ENCODE measurements around the gene TRRAP.

TRRAP gene

DNA sequence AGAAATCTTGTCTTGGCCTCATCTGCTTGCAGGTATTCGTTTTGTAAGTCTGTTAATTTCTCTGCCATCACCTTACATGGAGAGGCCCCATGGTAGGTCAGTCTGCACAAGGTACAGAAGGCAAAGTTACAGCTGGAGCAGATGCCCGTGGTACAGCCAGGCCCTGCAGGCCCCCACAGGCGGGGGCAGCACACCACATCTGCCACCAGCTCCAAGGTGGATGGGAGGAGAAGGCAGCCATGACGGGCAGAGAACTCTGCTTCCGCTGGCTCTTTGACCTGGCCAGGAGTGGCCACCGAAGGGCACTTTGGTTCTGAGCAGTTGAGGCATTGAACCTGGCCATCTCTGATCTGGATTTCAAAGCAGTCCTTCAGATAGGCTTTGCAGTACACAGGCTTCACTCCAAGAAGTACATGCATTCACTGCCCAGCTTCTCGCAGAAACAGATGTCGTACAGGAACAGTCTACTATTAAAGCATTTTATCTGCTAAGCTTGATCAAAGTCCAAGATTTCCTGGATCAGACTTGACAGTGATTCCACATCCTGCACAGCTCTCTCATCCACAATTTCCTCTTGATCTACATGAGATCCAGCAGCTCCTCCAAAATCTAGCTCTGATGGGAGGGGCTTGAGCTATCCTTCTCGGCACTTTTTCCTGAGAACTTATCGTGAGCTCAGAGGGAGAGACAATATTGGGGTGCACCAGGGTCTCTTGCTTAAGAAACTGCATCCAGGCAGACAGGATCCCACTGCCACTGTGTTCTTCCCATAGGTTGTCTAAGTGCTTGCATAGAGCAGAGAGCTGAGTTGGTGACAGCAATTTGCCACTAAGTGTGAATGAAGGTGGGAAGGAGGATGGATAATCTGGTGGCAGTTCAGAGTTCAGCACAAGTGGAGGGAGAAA lies 120.7 kb downstream of the TRRAP start:
- no peak overlapping the region for H3K4me3 ChIP-seq (ENCODE audit: low read depth, low read length)
- no peak for DNase-seq (ENCODE audit: low read depth)

DNA sequence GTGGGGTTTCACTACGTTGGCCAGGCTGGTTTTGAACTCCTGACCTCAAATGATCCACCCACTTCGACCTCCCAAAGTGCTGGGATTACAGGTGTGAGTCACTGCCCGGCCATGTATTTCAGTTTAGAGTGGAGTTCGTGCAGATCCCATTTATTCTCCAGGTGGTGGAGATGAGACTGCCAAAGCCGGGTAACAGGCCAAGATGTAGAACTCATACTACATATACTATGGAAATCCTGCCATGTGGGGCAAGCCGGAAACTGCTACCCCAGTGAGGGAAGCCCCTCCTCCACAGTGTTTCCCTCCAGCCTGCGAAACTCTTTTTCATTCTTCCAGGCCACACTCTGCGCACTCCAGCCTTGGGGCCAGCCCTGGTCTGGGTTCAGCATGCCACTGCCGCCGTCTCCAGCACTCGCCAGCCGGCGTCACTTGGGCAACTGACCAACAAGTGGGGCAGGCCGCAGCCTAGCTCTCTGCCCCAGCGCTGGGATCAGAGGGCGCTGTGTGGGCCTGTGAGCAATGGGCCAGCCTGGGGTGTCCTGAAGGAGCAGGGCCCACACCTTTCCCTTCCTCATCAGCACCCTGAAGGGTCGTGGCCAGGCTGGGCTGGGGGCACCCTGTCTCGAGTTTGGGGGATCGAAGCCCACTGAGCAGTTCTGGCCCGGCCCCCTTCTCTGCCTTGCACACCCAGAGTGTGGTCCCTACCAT lies 122.0 kb downstream of the TRRAP start:
- H3K4me3 ChIP-seq (ENCODE audit: low read depth, low read length): no peak overlapping the region
- no peak for DNase-seq (ENCODE audit: low read depth)

DNA sequence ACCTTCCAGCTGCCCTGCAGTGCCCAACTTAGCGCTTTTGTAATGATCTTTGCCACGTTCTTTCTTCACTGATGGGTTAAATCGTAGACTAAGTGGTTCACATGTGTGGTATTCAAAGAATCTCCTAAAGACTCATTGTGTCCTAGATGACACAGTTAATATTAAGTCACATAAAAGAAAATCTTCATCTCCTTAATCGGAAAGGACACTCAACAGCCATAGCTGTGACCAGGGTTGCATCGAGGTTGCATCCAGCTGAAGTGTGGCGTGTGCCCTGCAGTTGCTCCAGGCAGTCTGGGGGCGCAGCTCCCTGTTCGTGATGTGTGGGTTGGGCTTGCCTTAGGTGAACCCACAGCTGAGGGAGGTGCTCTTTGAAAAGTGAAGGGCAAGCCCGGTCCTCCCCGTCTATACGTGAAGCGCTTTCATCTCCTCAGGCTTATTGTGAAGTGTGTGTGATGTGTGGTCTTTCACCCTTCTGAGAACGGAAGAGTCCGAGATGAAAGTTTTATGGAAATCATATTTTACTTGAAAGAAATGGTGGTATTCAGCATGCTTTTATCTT lies 122.7 kb downstream of the TRRAP start:
- H3K4me3 ChIP-seq (ENCODE audit: low read depth, low read length): no peak overlapping the region

GRCh38 chr7:99001482-99002147 lies 123.3 kb downstream of the TRRAP start:
- DNase-seq (ENCODE audit: low read depth): no peak
- no peak overlapping the region for H3K4me3 ChIP-seq (ENCODE audit: low read depth, low read length)

More for the DNA sequence above, 122.7 kb downstream of the TRRAP start:
- DNase-seq (ENCODE audit: low read depth): no peak

DNA sequence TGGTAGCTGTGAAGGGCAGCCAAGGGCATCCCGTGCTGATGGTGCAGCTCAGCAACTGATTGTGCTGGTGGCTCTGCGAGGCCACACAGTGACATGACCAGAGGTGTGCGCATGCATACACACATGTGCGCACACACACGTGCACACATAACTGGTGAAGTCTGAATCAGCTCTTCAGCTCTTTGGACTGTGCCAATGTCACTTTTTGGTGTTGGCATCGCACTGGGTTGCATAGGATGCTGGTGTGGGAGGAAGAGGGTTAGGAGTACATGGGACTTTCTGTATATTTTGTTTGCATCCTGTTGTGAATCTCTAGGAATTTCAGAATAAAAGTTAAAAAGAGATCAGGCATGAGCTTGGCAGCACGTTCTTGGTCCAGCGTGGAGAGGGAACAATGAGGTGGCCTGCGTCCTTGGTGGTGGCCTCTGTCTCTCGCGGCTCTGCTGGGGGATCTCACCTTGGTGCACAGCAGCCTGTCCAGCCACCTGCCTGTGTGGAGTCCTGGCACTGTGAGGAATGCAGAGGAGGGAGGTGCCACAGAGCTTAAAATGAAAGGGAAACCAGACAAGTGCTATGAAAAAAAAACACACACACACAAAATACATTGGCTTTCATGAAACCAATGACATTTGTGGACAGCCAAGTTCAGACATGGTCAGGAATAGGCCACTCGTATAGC lies 124.0 kb downstream of the TRRAP start:
- no peak for DNase-seq (ENCODE audit: low read depth)
- H3K4me3 ChIP-seq (ENCODE audit: low read depth, low read length): no peak overlapping the region

DNA sequence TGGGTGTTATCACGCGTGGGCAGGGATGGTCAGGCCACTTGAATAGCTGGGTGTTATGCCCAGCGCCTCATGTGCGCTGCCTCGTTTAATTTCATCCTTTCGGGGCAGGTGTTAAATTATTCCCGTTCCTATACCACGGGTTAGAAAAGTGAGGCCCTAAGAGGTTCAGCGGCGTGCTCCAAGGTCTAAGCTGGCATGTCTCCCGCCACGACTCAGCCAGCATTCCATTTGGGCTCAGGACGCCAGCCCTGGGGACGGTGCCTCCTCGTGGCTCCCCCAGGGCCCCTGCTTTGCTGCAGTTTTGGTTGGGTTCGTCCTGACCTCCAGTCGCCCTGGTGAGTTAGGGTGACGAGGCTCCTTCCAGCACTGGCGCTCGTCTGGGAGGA lies 124.5 kb downstream of the TRRAP start:
- H3K4me3 ChIP-seq (ENCODE audit: low read depth, low read length): no peak overlapping the region
- DNase-seq (ENCODE audit: low read depth): no peak

GRCh38 chr7:99003419-99003818 lies 125.1 kb downstream of the TRRAP start:
- no peak overlapping the region for H3K4me3 ChIP-seq (ENCODE audit: low read depth, low read length)

DNA sequence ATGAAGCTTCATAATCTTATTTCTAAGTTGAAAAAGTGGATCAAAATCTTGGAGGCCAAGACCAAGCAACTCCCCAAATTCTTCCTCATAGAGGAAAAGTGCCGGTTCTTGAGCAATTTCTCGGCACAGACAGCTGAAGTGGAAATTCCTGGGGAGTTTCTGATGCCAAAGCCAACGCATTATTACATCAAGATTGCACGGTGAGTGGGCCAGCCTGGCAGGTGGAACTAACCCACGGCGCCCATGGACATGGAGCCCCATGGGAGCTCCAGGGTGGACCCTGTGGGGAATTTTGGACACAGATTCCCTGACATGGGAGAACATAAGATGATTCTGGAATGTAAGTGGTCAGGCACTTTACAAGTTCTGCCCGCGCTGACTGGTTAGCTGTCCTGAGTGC lies 125.9 kb downstream of the TRRAP start:
- no peak for DNase-seq (ENCODE audit: low read depth)
- no peak overlapping the region for H3K4me3 ChIP-seq (ENCODE audit: low read depth, low read length)

More at GRCh38 chr7:99003419-99003818, 125.1 kb downstream of the TRRAP start:
- no peak for DNase-seq (ENCODE audit: low read depth)

- no peak overlapping the region for H3K4me3 ChIP-seq (ENCODE audit: low read depth, low read length)
- DNase-seq (ENCODE audit: low read depth): no peak
These were observed 126.6 kb downstream of the TRRAP start for GRCh38 chr7:99004781-99005500.

DNA sequence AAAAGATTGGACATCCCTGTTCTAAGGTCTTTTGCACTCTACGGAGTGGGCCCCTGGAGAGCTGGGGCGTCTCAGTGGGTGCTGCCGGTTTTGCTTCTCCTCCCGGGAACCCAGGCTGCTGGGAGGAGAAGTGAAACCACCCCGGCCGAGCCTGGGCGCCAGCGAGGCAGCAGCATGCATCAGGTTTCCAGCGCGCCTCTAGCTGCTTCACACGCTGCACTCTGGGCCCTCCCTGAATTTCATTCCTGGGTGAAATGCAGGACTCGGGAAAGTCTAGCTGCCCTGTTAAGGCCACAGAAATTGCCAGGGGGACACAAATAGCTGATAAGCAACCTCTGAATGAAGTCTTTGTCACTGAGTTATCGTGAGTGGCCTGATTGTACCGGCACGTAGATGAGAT lies 127.4 kb downstream of the TRRAP start:
- DNase-seq (ENCODE audit: low read depth): no peak
- H3K4me3 ChIP-seq (ENCODE audit: low read depth, low read length): no peak overlapping the region

GRCh38 chr7:99006739-99007424 lies 128.6 kb downstream of the TRRAP start:
- no peak for DNase-seq (ENCODE audit: low read depth)
- H3K4me3 ChIP-seq (ENCODE audit: low read depth, low read length): no peak overlapping the region

- no peak overlapping the region for H3K4me3 ChIP-seq (ENCODE audit: low read depth, low read length)
- no peak for DNase-seq (ENCODE audit: low read depth)
These were observed 129.9 kb downstream of the TRRAP start for GRCh38 chr7:99008181-99008631.

DNA sequence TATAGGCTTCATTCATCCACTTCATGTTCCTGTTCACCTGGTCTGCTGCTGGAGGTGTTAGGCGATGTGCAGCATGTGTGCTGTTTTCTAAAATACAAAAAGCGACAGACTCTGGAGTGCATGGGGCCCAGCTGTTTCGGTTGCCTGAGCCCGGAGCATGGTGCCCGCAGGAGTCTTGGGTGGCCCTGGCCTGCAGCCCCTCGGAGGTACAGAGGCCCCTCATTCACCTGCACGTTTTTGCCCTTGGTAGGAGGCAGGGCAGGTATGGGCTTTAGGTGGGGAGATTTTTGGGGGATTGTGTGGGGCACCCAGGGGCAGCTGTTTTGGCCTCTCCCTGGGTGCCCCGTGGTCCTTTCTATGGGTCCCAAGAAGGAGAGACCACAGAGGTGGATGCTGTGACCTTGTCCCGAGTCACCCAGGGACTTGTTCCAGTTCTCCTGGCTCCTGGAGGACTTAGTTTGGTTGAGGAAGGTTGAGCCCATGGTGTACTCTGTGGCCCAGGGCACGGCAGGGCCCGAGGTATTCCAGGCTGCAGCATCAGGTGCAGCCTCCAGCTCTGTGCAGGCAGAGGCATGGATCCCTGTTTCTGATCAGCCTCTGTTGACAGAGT lies 130.7 kb downstream of the TRRAP start:
- DNase-seq (ENCODE audit: low read depth): no peak
- H3K4me3 ChIP-seq (ENCODE audit: low read depth, low read length): no peak overlapping the region

DNA sequence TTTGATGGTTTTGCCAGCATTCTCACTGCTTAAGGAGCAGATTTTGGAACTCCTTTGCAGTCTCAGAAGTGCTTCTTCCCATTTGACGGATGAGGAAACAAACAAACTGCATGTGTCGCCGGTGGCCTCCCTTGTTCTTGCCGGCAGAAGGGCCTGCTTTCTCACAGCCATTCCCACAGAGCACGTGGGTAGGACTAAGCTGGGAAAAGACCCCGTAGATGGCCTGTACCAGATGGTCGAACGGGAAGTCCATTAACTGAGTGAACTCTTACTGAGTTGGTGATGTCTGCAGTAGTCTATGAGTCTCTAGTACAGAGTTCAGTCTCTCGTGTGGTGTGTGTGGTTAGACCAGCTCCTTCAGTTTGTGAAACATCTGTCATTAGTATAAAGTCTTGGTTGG lies 131.9 kb downstream of the TRRAP start:
- no peak for DNase-seq (ENCODE audit: low read depth)
- H3K4me3 ChIP-seq (ENCODE audit: low read depth, low read length): no peak overlapping the region

DNA sequence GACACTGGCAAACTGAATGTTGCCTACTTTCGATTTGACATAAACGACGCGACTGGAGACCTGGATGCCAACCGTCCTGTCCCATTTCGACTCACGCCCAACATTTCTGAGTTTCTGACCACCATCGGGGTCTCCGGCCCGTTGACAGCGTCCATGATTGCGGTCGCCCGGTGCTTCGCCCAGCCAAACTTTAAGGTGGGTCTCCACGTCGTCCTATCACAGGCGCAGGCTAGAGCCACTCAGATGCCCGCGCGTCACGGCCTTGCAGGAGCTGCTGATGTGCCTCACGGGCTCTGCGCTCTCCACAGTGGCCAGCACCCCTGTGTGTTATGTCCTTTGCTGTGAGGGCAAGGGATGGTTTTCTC lies 133.0 kb downstream of the TRRAP start:
- H3K4me3 ChIP-seq (ENCODE audit: low read depth, low read length): no peak overlapping the region
- DNase-seq (ENCODE audit: low read depth): no peak

GRCh38 chr7:99011706-99012404 lies 133.5 kb downstream of the TRRAP start:
- H3K4me3 ChIP-seq (ENCODE audit: low read depth, low read length): no peak overlapping the region
- DNase-seq (ENCODE audit: low read depth): no peak

DNA sequence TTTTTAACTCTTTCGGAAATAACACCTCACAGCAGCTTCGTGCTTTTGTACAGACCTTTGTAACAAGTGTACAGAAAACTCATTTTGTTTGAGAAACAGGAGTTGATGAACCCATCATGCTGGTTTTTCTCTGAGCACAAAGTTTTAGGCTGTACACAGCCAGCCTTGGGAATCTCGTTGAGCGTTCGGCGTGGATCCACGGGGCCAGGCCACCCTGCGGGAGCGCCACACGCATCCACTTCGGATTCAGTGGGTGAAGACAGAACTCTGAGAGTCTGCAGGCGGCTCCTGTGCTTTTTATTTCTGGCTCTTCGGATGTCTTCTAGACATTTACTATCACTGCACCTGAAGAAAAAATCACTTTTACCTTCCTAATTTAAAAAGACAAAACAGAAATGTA lies 134.4 kb downstream of the TRRAP start:
- no peak overlapping the region for H3K4me3 ChIP-seq (ENCODE audit: low read depth, low read length)

More for the DNA sequence above, 134.4 kb downstream of the TRRAP start:
- DNase-seq (ENCODE audit: low read depth): no peak

Measured in skeletal muscle cell (primary cell).